NCI-H1436 treated with DMSO at 0.1 percent for 48 hours (cell line): Measurements from ENCODE around the gene BCL2L1.
"Not testable (repeated sequence)": the region's sequence is repeated elsewhere in the genome, so short reads cannot be mapped to it uniquely, and the experiment has no call there.

Source experiments
- DNase-seq: peaks from one replicate; lab custom pipeline; 2025; lab: John Stamatoyannopoulos, UW

Gene BCL2L1

GRCh38 chr20:31674895-31675827, 47.5 kb downstream of the BCL2L1 start:
- no peak for DNase-seq

DNA sequence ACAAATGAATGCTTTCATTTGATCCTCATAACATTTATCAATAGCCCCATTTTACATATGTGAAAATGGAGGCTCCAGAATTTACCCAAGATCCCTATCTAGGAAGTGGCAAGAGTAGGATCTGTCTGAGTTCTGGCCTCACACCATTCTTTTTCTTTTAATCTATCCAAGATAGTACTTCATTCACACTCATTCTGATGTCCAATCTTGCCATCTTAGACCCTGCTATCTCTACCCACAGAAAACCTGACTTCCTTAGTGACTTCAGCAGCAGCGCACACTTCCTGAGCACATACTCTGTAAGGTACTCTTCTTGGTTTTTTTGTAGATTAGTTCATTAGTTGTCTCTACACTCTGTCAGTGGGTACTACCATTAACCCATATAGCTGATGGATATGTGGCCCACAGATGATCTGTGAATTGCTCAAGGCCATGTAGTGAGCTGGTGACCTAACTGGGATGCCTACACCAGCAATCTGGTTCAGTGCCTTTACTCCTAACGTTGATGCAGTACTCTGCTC, 48.7 kb downstream of the BCL2L1 start:
- DNase-seq, result no peak

GRCh38 chr20:31673435-31673834, 49.2 kb downstream of the BCL2L1 start:
- DNase-seq, result no peak

- no peak for DNase-seq
These were observed 51.3 kb downstream of the BCL2L1 start for GRCh38 chr20:31671324-31671723.

GRCh38 chr20:31670371-31671228, 52.1 kb downstream of the BCL2L1 start:
- no peak for DNase-seq

- no peak for DNase-seq
These were observed 52.8 kb downstream of the BCL2L1 start for GRCh38 chr20:31669876-31670275.

DNA sequence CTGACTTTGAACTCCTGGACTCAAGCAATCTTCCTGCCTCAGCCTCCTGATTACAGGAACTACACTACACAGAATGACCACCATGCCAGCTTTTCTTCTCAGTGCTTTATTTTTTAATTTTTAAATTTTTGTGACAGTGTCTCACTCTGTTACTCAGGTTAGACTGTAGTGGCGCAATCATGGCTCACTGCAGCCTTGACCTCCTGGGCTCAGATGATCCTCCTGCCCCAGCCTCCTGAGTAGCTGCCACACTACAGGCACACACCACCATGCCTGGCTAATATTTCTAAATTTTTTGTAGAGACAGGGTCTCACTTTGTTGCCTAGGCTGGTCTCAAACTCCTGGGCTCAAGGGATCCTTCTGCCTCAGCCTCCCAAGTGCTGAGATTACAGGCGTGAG, 53.7 kb downstream of the BCL2L1 start:
- not testable (repeated sequence) for DNase-seq

GRCh38 chr20:31667315-31668285, 55.1 kb downstream of the BCL2L1 start:
- DNase-seq, result no peak

DNA sequence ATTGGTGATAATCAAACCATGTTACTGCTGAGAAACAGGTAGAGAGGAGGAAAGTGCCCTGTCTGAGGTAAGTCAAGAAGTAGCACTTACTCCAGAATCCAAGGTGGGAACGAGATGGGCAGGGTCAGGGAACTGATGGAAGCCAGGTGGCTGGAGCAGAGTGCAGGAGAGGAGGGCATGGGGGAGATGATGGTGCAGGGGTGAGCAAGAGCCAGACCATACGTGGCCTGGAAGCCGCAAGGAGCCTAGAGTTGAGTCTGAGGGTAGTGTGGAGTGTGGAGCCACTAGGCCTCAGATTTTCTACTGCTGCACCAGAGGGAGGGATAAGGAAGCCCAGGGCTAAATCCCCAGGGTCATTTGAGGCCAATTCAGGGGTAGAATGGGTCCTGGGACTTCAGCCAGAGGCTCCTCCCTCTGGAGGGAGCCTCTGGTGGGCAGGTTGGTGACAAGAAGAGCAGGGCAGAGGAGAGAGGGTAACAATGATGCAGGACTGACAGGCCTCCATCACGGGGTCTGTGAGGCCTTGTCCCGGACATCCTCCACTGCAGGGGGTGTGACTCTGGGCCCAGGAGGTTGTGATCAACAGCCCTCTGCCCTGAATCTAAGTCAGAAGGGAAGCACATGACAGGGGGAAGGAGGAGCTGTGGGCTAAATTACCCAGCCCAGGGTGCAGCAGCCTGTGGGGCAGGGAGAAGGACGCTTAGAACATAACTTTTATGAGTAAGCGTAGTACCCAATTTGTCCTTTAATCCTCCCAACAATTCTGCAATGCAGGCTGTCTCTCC, 56.2 kb downstream of the BCL2L1 start:
- no peak for DNase-seq

- DNase-seq, result no peak
These were observed 56.9 kb downstream of the BCL2L1 start for GRCh38 chr20:31665753-31666152.

GRCh38 chr20:31664696-31665354, 57.8 kb downstream of the BCL2L1 start:
- DNase-seq, result no peak

GRCh38 chr20:31663838-31664695, 58.6 kb downstream of the BCL2L1 start:
- no peak for DNase-seq

DNA sequence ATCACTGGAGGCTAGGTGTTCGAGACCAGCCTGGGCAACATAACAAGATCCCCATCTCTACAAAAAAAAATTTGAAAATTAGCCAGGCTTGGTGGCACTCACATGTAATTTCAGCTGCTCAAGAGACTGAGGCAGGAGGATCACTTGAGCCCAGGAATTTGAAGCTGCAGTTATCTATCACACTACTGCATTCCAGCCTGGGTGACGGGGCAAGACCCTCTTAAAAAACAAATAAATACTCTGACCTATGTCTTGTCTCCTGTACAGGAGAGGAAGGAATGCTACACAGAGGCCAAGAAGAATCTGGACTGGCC, 59.2 kb downstream of the BCL2L1 start:
- DNase-seq, result no peak

GRCh38 chr20:31662372-31662854, 60.3 kb downstream of the BCL2L1 start:
- no peak for DNase-seq

DNA sequence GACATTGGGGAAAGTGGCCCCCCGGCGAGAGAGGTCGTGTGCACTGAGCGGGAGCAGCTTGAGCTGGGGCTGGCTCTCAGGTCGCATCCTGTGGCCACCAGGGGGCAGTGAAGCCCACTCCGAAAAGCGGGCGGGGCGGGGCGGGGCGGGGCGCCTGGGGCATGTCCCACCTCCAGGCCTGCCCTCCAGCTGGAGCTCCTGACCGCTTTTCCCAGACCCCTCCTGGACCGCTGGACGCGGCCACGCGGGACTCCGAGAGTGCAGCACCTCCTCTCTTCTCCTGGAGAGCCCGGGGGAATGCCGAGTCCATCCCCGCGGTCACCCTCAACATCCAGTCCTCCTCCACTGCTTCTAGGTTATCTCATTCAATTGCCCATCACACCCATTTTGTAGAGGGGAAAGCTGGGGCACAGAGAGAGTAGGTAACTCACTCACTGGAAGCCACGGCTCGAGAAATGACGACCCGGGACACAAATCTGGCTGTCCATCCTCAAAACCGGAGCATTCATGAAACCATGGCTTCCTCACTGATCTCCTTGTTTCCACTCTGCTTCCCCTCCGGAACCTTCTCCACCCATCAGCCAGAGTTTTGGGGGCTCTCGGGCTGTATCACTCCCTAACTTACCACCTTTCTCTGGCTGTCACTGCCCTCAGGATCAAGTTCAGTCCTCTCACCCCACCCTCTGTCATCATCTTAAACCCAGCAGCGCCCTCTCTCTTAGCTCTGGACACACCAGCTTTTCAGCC, 60.9 kb downstream of the BCL2L1 start:
- no peak for DNase-seq

- DNase-seq, result no peak
These were observed 68.1 kb downstream of the BCL2L1 start for GRCh38 chr20:31654534-31654933.

- DNase-seq, result no peak
These were observed 69.1 kb downstream of the BCL2L1 start for GRCh38 chr20:31653561-31653960.

DNA sequence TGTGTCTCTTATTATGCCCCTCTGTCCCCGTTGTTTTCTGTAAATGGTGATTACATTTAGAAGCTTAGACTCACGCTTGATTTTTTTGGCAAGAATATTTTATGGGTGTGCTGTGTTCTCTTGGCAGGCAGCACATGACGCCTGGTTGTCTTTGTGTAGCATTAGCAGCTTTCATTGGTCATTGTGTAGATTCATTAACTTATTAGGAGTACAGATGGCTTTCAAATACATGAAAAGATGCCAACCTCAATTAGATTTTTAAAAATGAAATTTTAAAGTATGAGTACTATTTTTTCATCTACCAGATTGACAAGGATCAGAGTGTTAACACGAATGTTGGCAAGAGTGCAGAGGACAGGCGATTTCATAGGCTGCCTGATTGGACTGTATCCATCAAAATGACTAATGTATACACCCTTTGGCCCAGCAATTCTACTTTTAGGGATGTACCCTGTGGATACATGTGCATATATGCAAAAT, 69.7 kb downstream of the BCL2L1 start:
- DNase-seq, result no peak
